B cell (primary cell): ENCODE results near the gene BLVRB.

Experiments
- EZH2 ChIP-seq: IDR thresholded peaks from 2 replicates; pipeline ENCODE4 v1.6.1; 2012; ENCODE audit warnings: borderline replicate concordance, low read depth, mild to moderate bottlenecking, moderate library complexity, low read length; ENCODE audit not compliant: insufficient read depth, poor library complexity, severe bottlenecking
- TF ChIP-seq, protein P1 (sequence below): fragments of 200-600 bp; IDR thresholded peaks from one replicate; pipeline ENCODE4 v1.8.0; 2022; ENCODE audit warnings: antibody characterized with exemption, mild to moderate bottlenecking

DNA sequence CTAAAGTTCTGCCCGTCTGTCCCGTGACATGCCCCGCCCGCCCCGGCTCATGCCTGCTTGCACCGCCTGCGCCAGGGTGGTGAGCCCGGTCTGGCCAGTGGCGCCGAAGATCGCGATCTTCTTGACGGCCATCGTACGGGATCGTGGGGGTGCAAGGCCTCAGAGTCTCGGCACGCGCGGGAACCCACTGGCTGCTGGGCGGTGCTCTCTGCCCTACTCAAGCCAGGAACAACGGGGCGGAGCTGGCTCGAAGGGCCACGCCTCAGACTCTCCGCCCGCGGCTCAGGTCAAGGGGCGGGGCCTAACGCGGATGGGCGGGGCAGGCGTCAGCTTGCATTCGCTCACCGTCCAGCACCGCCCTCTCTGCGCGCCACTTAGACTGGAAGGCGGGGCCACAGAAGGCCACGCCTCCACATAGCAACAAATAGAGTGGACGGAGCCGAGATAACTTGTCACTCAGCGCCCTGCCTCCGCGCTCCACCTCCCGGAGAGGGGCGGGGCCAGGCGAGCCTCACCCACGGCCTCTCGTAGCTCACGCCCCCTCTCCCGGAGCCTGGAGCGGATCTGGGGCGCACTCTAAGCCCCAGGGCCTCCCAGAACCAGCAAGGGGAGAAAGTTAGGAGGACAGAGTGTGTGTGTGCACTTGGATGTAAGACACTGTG, at the start of gene BLVRB:
- TF ChIP-seq, protein P1, sequence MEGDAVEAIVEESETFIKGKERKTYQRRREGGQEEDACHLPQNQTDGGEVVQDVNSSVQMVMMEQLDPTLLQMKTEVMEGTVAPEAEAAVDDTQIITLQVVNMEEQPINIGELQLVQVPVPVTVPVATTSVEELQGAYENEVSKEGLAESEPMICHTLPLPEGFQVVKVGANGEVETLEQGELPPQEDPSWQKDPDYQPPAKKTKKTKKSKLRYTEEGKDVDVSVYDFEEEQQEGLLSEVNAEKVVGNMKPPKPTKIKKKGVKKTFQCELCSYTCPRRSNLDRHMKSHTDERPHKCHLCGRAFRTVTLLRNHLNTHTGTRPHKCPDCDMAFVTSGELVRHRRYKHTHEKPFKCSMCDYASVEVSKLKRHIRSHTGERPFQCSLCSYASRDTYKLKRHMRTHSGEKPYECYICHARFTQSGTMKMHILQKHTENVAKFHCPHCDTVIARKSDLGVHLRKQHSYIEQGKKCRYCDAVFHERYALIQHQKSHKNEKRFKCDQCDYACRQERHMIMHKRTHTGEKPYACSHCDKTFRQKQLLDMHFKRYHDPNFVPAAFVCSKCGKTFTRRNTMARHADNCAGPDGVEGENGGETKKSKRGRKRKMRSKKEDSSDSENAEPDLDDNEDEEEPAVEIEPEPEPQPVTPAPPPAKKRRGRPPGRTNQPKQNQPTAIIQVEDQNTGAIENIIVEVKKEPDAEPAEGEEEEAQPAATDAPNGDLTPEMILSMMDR: no peak
- no peak for TF ChIP-seq EZH2
